HCT116 (cell line): Measurements from ENCODE around the gene GATAD2A. TPM values are rescaled to one million over a fixed set of nuclear protein-coding genes. Genes with fewer than 3 reads are reported as not detected.

Experiments
- ATAC-seq: fragments of 200-7000 bp; cut with Tn5 transposase; 2 replicates; pipeline ENCODE4 v1.9.1; 2020; ENCODE audit warnings: mild to moderate bottlenecking, moderate library complexity
- BruUV-seq: library from RNA; stranded (reverse); fragments of 400-500 nt; replicated peaks from 2 replicates; lab custom pipeline; 2021; lab: Mats Ljungman, UMichigan
- CTCF ChIA-PET: fragments of 300-600 bp; sonication (Branson Sonifier 250); formaldehyde crosslinking; loops from one replicate; lab custom pipeline; 2021; ENCODE audit warnings: antibody characterized with exemption; lab: Charles Lee
- POLR2A ChIA-PET: fragments of 300-600, 350-600 bp; sonication (Branson Sonifier 250); formaldehyde crosslinking; loops from one replicate; lab custom pipeline; 2021; ENCODE audit warnings: antibody characterized with exemption; lab: Charles Lee
- RAD21 ChIA-PET, 2 experiments: fragments of 300-600 bp; sonication (Branson Sonifier 250); formaldehyde crosslinking; loops; one replicate each; lab custom pipeline; 2023; ENCODE audit warnings: low total read pairs in 2 of 2; ENCODE audit not compliant: uncharacterized antibody in 2 of 2, unreplicated experiment in 2 of 2, low non-redundant PET in 1 of 2; lab: Charles Lee
- DNase-seq: peaks from one replicate; pipeline ENCODE4 v3.0.0-alpha.2; 2010; ENCODE audit warnings: low read depth, low spot score
- H2AFZ ChIP-seq: fragments of 200-600 bp; shearing (Covaris generic), sonication (generic); 2 replicates; pipeline ENCODE4 v1.6.1; 2017; ENCODE audit warnings: low read depth, mixed run types, mixed read lengths, antibody characterized with exemption, low read length; ENCODE audit not compliant: poor library complexity, severe bottlenecking
- H3K27ac ChIP-seq: 2 replicates; pipeline ENCODE4 v1.5.1; 2012; ENCODE audit warnings: low read depth, low read length
- H3K27me3 ChIP-seq: fragments of 200-600 bp; sonication (generic); 2 replicates; pipeline ENCODE4 v1.6.1; 2016; ENCODE audit warnings: mixed run types, low read length, mixed read lengths; ENCODE audit not compliant: insufficient read depth
- H3K36me3 ChIP-seq, 2 experiments: fragments of 200-500 bp in 1 of 2; fragments of 200-600 bp in 1 of 2; sonication (Bioruptor generic) in 1 of 2; sonication (generic) in 1 of 2; 2 replicates each; pipeline versions ENCODE4 v1.5.1 to v1.6.1; 2014 to 2016; ENCODE audit warnings: low read length in 2 of 2, inconsistent platforms in 1 of 2, mixed read lengths in 1 of 2, mixed run types in 1 of 2; ENCODE audit not compliant: insufficient read depth in 2 of 2, control insufficient read depth in 1 of 2
- H3K4me1 ChIP-seq, 2 experiments: fragments of 200-600 bp in 1 of 2; sonication (generic) in 1 of 2; 2 replicates each; pipeline versions ENCODE4 v1.5.1 to v1.6.1; 2012 to 2017; ENCODE audit warnings: low read length in 2 of 2, inconsistent platforms in 1 of 2, mild to moderate bottlenecking in 1 of 2, mixed read lengths in 1 of 2, mixed run types in 1 of 2, moderate library complexity in 1 of 2; ENCODE audit not compliant: insufficient read depth in 2 of 2, control insufficient read depth in 1 of 2
- H3K4me2 ChIP-seq: fragments of 200-600 bp; sonication (generic); 2 replicates; pipeline ENCODE4 v1.6.1; 2017; ENCODE audit warnings: mixed run types, low read length, mixed read lengths
- H3K4me3 ChIP-seq, 2 experiments: fragments of 200-600 bp in 1 of 2; sonication (generic) in 1 of 2; replicated peaks in 1 of 2; 2 replicates each; pipeline ENCODE4 v1.5.1; 2011 to 2016; ENCODE audit warnings: low read length in 2 of 2, control low read depth in 1 of 2, low read depth in 1 of 2, mild to moderate bottlenecking in 1 of 2, mixed read lengths in 1 of 2, mixed run types in 1 of 2
- H3K79me2 ChIP-seq: fragments of 200-600 bp; sonication (generic); 2 replicates; pipeline ENCODE4 v1.6.1; 2017; ENCODE audit warnings: mild to moderate bottlenecking, mixed run types, low read length, moderate library complexity, mixed read lengths; ENCODE audit not compliant: insufficient read depth
- H3K9ac ChIP-seq: fragments of 200-600 bp; sonication (generic); 2 replicates; pipeline ENCODE4 v1.6.1; 2016; ENCODE audit warnings: low read length, mixed read lengths
- H3K9me2 ChIP-seq: fragments of 200-600 bp; sonication (generic), shearing (Covaris generic); 2 replicates; pipeline ENCODE4 v1.6.1; 2017; ENCODE audit warnings: mixed run types, mild to moderate bottlenecking, moderate library complexity; ENCODE audit not compliant: insufficient read depth
- H3K9me3 ChIP-seq, 2 experiments: fragments of 200-500 bp in 1 of 2; fragments of 200-600 bp in 1 of 2; sonication (Bioruptor generic) in 1 of 2; sonication (generic) in 1 of 2; 2 replicates each; pipeline ENCODE4 v1.6.1; 2014 to 2017; ENCODE audit warnings: low read length in 2 of 2, mixed read lengths in 2 of 2, inconsistent platforms in 1 of 2, low read depth in 1 of 2, mild to moderate bottlenecking in 1 of 2, mixed run types in 1 of 2, moderate library complexity in 1 of 2; ENCODE audit not compliant: control insufficient read depth in 1 of 2, insufficient read depth in 1 of 2
- H4K20me1 ChIP-seq: fragments of 200-600 bp; sonication (generic), shearing (Covaris generic); 2 replicates; pipeline ENCODE4 v1.6.1; 2017; ENCODE audit warnings: mixed run types, mild to moderate bottlenecking, moderate library complexity; ENCODE audit not compliant: insufficient read depth
- ELF1 ChIP-seq: IDR thresholded peaks from 2 replicates; pipeline ENCODE4 v1.6.1; 2012; ENCODE audit warnings: low read depth, borderline replicate concordance
- POLR2AphosphoS5 ChIP-seq: IDR thresholded peaks from 2 replicates; pipeline ENCODE4 v1.6.1; 2011; ENCODE audit warnings: mild to moderate bottlenecking, low read depth, low read length, moderate library complexity
- RAD21 ChIP-seq: IDR thresholded peaks from 2 replicates; pipeline ENCODE4 v1.6.1; 2012; ENCODE audit warnings: low read depth, mild to moderate bottlenecking
- ZFX ChIP-seq: fragments of 450-650 bp; IDR thresholded peaks from 2 replicates; pipeline ENCODE4 v1.6.1; 2017
- intact Hi-C: fragments of 100-400 bp; cut with micrococcal nuclease; formaldehyde crosslinking; loops from 2 replicates; pipeline ENCODE4 v1.10.0; 2022
- total RNA-seq: library from RNA; stranded (reverse); gene quantifications from one replicate; pipeline ENCODE4 v1.2.1, GENCODE V29; 2021; ENCODE audit not compliant: unreplicated experiment
- TF ChIP-seq, protein P1 (sequence below), 3 experiments: fragments of 200-600 bp in 1 of 3; sonication (generic) in 1 of 3; IDR thresholded peaks in 2 of 3; conservative IDR thresholded peaks in 1 of 3; 2 replicates each; pipeline ENCODE4 v1.5.1; 2012 to 2017; ENCODE audit warnings: low read depth in 2 of 3, low read length in 2 of 3, antibody characterized with exemption in 1 of 3, borderline replicate concordance in 1 of 3, control low read depth in 1 of 3, mild to moderate bottlenecking in 1 of 3, mixed read lengths in 1 of 3, mixed run types in 1 of 3, moderate library complexity in 1 of 3; ENCODE audit not compliant: insufficient read depth in 1 of 3

The GATAD2A gene
- total RNA-seq, 1 experiment from 2014 or later: 130 TPM

- Histone ChIP-seq H3K4me2 (peak overlapping the region; percentile 76), H2AFZ (no peak overlapping the region), H3K9ac (peak overlapping the region; percentile 89), H4K20me1 (peaks cover 31% of the 10 kb centered on the region; the same call in 1 of the 2 replicates), H3K9me2 (no peaks in the 10 kb centered on the region), H3K27ac (peak overlapping the region; percentile 81), H3K4me3 (peak overlapping the region; percentile 56 to 68), H3K9me3 (no peaks in the 10 kb centered on the region), H3K36me3 (peaks cover 0 to 3% of the 10 kb centered on the region in 2 experiments; a peak in 1 of 4 replicates), H3K27me3 (no peaks in the 10 kb centered on the region), H3K79me2 (peaks cover 80% of the 10 kb centered on the region), H3K4me1 (peaks cover 39 to 59% of the 10 kb centered on the region in 2 experiments)
- ChIA-PET POLR2A (interaction anchor here (1.0 to 2.5 kb wide), 6 partner anchors 10 to 41 kb away, joined by 4 to 12 read pairs (median 8); no protein-coding TSS in a partner anchor), CTCF (interaction anchor here (0.9 to 1.4 kb wide), 6 partner anchors 40 to 83 kb away, joined by 3 to 11 read pairs (median 4); no protein-coding TSS in a partner anchor), RAD21 (no interaction called here)
- DNase-seq (no peak), ATAC-seq (peak; percentile 27)
- TF ChIP-seq ZFX (peak; percentile 34; the same call in 1 of the 2 replicates), ELF1 (no peak)
- intact Hi-C loops: loop anchor here (2.0 to 5.0 kb wide), 3 partner anchors 21 to 81 kb away; no protein-coding TSS in a partner anchor
- no TSS peak for BruUV-seq
Measured at GRCh38 chr19:19405971-19406877, 749 bp downstream of the GATAD2A start.

DNA sequence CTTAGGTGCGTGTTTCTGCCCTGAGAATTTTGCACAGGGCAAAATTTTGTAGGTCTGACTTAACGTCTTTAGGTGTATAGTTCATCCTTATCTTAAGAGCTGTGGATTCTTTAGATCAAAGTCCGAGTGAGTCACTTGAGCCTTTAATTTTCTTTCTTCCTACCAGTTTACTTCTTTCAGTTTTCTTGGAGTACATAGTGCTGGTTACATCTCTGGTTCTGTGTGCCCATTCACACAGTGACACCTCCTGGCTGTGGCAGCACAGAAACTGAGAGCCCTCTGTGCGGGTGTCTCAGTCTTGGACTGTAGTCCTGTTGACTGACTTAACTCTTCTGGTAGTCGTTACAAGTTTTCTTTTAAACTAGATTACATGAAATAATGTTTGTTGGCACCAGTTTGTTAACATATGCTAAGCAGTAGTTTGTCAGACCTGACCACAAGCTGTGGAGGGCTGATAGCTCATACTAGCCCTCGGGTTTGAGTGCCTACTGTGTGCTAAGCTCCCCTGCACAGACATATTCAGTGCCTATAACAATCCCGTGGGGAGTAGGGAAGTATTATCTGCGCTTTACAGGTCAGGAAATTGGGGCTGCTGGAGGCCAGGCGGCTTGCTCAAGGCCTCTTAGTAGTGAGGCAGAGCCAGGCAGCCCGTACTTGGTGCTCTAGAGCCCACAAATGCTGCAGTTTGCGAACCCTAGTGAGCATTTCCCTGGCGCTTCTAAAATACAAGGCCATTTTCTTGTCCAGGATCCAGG is 1.6 kb downstream of the GATAD2A start:
- ATAC-seq (peak; percentile 44), DNase-seq (no peak)
- RAD21 ChIA-PET: no interaction called here
- BruUV-seq: TSS peak; percentile 35
- peaks cover 0 to 3% of the 10 kb centered on the region in 2 experiments; a peak in 1 of 4 replicates for H3K36me3 ChIP-seq
- peak overlapping the region; percentile 89 for H3K9ac ChIP-seq
- no peaks in the 10 kb centered on the region for H3K9me3 ChIP-seq
- H3K4me1 ChIP-seq: peaks cover 39 to 59% of the 10 kb centered on the region in 2 experiments
- H2AFZ ChIP-seq: no peak overlapping the region
- CTCF ChIA-PET: no interaction called here
- peak overlapping the region; percentile 56 to 68 for H3K4me3 ChIP-seq
- TF ChIP-seq POLR2AphosphoS5: no peak
- peak; percentile 71 for TF ChIP-seq RAD21
- TF ChIP-seq, protein P1, sequence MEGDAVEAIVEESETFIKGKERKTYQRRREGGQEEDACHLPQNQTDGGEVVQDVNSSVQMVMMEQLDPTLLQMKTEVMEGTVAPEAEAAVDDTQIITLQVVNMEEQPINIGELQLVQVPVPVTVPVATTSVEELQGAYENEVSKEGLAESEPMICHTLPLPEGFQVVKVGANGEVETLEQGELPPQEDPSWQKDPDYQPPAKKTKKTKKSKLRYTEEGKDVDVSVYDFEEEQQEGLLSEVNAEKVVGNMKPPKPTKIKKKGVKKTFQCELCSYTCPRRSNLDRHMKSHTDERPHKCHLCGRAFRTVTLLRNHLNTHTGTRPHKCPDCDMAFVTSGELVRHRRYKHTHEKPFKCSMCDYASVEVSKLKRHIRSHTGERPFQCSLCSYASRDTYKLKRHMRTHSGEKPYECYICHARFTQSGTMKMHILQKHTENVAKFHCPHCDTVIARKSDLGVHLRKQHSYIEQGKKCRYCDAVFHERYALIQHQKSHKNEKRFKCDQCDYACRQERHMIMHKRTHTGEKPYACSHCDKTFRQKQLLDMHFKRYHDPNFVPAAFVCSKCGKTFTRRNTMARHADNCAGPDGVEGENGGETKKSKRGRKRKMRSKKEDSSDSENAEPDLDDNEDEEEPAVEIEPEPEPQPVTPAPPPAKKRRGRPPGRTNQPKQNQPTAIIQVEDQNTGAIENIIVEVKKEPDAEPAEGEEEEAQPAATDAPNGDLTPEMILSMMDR (IDR thresholded peaks at IDR 0.05 in 2 of 3, conservative IDR thresholded peaks at IDR 0.05 in 1 of 3; ENCODE audit: borderline replicate concordance in 1 of 3, insufficient read depth in 1 of 3, low read depth in 2 of 3, low read length in 2 of 3): peak; percentile 44 to 53 (median 50); a peak in 5 of 6 replicates
- H3K79me2 ChIP-seq: peaks cover 80% of the 10 kb centered on the region
- peak overlapping the region; percentile 76 for H3K4me2 ChIP-seq
- no peaks in the 10 kb centered on the region for H3K27me3 ChIP-seq
- intact Hi-C loops: loop anchor here (2.0 to 5.0 kb wide), 2 partner anchors 40 to 80 kb away; no protein-coding TSS in a partner anchor
- peak overlapping the region; percentile 81 for H3K27ac ChIP-seq
- POLR2A ChIA-PET: interaction anchor here (2.2 kb wide), 1 partner anchor 42 kb away, joined by 8 read pairs; no protein-coding TSS in a partner anchor
- no peaks in the 10 kb centered on the region for H3K9me2 ChIP-seq
- peaks cover 31% of the 10 kb centered on the region; the same call in 1 of the 2 replicates for H4K20me1 ChIP-seq
